Measurements from ENCODE around the gene TPST1. TPM values are rescaled to one million over a fixed set of nuclear protein-coding genes. Genes with fewer than 3 reads are reported as not detected.
"Not testable (repeated sequence)": the region's sequence is repeated elsewhere in the genome, so short reads cannot be mapped to it uniquely, and the experiment has no call there.

TPST1 gene
- polyA plus RNA-seq, 1 donor (not counting 4 experiments of a cell fraction or from before 2014, with no cell fraction given) = 48.5 TPM

DNA sequence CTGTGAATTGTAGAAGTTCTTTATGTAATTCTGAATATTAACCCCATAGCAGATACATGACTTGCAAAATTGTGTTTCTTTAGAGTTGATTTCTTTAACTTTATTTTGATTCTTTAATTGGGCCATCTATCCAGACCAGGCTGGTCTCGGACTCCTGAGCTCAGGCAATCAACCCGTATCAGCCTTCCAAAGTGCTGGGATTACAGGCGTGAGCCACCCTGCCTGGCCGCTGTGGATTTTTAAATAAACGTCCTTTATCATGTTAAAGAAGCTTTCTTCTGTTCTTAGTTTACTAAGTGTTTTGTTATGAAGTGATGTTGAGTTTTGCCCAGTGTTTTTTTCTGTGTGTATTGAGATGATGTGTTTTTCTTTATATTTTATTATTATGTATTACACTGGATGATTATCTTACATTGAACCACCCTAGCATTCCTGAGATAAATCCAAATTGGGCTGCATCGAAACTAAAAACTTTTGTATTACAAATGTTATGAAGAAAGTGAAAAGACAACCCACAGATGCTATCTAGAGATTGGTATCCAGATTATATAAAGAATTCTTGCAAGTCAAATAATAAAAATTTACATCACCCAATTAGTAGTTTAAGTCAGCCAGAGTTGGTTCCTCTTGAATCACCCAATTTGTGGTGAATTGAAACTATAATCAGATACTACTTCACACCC lies 118.1 kb downstream of the TPST1 start:
- H3K4me3 ChIP-seq (ENCODE audit: control insufficient read depth in 2 of 3, extremely low read depth in 1 of 3, insufficient read depth in 2 of 3, low read depth in 1 of 3, low read length in 3 of 3) = no peak overlapping the region
- no peaks in the 10 kb centered on the region for H3K79me2 ChIP-seq (ENCODE audit: control insufficient read depth, insufficient read depth, low read length)
- no peak overlapping the region for H3K9ac ChIP-seq (ENCODE audit: control insufficient read depth, extremely low read depth, insufficient read depth, low read length)
- H3K9me1 ChIP-seq (ENCODE audit: control insufficient read depth, extremely low read depth, insufficient read depth, low read length) = no peaks in the 10 kb centered on the region
- H4K20me1 ChIP-seq (ENCODE audit: control insufficient read depth, extremely low read depth, insufficient read depth, low read length) = no peaks in the 10 kb centered on the region
- no peak overlapping the region for H3K4me2 ChIP-seq (ENCODE audit: control insufficient read depth, extremely low read depth, insufficient read depth, low read depth, low read length)
- H2AFZ ChIP-seq (ENCODE audit: control insufficient read depth, low read length) = no peak overlapping the region
- dilution Hi-C loops (cut with MboI; ENCODE audit: extremely low pct_ligation_motif_present, low sequenced_read_pairs) = no loop called here
- H3K36me3 ChIP-seq (ENCODE audit: control insufficient read depth in 2 of 2, extremely low read depth in 1 of 2, insufficient read depth in 2 of 2, low read length in 2 of 2) = no peaks in the 10 kb centered on the region
- no peak for DNase-seq (ENCODE audit: low read depth, low spot score)
- no peak for TF ChIP-seq EZH2 (IDR thresholded peaks at IDR 0.05; ENCODE audit: low read length)
- TF ChIP-seq, protein P1, sequence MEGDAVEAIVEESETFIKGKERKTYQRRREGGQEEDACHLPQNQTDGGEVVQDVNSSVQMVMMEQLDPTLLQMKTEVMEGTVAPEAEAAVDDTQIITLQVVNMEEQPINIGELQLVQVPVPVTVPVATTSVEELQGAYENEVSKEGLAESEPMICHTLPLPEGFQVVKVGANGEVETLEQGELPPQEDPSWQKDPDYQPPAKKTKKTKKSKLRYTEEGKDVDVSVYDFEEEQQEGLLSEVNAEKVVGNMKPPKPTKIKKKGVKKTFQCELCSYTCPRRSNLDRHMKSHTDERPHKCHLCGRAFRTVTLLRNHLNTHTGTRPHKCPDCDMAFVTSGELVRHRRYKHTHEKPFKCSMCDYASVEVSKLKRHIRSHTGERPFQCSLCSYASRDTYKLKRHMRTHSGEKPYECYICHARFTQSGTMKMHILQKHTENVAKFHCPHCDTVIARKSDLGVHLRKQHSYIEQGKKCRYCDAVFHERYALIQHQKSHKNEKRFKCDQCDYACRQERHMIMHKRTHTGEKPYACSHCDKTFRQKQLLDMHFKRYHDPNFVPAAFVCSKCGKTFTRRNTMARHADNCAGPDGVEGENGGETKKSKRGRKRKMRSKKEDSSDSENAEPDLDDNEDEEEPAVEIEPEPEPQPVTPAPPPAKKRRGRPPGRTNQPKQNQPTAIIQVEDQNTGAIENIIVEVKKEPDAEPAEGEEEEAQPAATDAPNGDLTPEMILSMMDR (optimal IDR thresholded peaks at IDR 0.05 in 1 of 3, IDR thresholded peaks at IDR 0.05 in 1 of 3, conservative IDR thresholded peaks at IDR 0.05 in 1 of 3; ENCODE audit: extremely low read depth in 1 of 3, insufficient read depth in 2 of 3, low read length in 3 of 3) = no peak
- no peaks in the 10 kb centered on the region for H3K9me3 ChIP-seq (ENCODE audit: control insufficient read depth, low read depth, low read length)
- H3K4me1 ChIP-seq (ENCODE audit: control insufficient read depth, extremely low read depth, insufficient read depth, low read length) = peaks cover 7% of the 10 kb centered on the region
- no peak overlapping the region for H3K27ac ChIP-seq (ENCODE audit: control insufficient read depth, insufficient read depth, low read length)
- H3K27me3 ChIP-seq (ENCODE audit: control insufficient read depth, extremely low read depth, insufficient read depth, low read length) = no peaks in the 10 kb centered on the region
- no peak for FAIRE-seq

DNA sequence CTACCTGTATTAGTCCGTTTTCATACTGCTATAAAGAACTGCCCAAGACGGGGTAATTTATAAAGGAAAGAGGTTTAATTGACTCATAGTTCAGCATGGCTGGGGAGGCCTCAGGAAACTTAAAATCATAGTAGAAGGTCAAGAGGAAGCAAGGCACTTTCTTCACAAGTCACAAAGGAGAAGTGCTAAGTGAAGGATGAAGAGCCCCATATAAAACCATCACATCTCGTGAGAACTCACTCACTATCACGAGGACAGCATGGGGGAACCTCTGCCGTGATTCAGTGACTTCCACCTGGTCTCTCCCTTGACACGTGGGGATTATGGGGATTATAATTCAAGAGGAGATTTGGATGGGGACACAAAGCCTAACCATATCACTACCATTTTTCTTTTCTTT lies 119.9 kb downstream of the TPST1 start:
- H3K4me3 ChIP-seq (ENCODE audit: control insufficient read depth in 2 of 3, extremely low read depth in 1 of 3, insufficient read depth in 2 of 3, low read depth in 1 of 3, low read length in 3 of 3); H3K9me3 ChIP-seq (ENCODE audit: control insufficient read depth, low read depth, low read length); DNase-seq (ENCODE audit: low read depth, low spot score); FAIRE-seq; H2AFZ ChIP-seq (ENCODE audit: control insufficient read depth, low read length); H4K20me1 ChIP-seq (ENCODE audit: control insufficient read depth, extremely low read depth, insufficient read depth, low read length); H3K27ac ChIP-seq (ENCODE audit: control insufficient read depth, insufficient read depth, low read length); H3K9me1 ChIP-seq (ENCODE audit: control insufficient read depth, extremely low read depth, insufficient read depth, low read length); H3K4me2 ChIP-seq (ENCODE audit: control insufficient read depth, extremely low read depth, insufficient read depth, low read depth, low read length); H3K9ac ChIP-seq (ENCODE audit: control insufficient read depth, extremely low read depth, insufficient read depth, low read length); H3K79me2 ChIP-seq (ENCODE audit: control insufficient read depth, insufficient read depth, low read length); H3K27me3 ChIP-seq (ENCODE audit: control insufficient read depth, extremely low read depth, insufficient read depth, low read length); H3K36me3 ChIP-seq (ENCODE audit: control insufficient read depth in 2 of 2, extremely low read depth in 1 of 2, insufficient read depth in 2 of 2, low read length in 2 of 2); dilution Hi-C loops (cut with MboI; ENCODE audit: extremely low pct_ligation_motif_present, low sequenced_read_pairs); H3K4me1 ChIP-seq (ENCODE audit: control insufficient read depth, extremely low read depth, insufficient read depth, low read length): not testable (repeated sequence)

Measured in keratinocyte (primary cell).